HG03280 (cell line): ENCODE measurements around the gene KRTAP5-9.
"Not testable (repeated sequence)": the region's sequence is repeated elsewhere in the genome, so short reads cannot be mapped to it uniquely, and the experiment has no call there.

ENCODE experiments used
- ATAC-seq: cut with Tn5 transposase; IDR thresholded peaks from one replicate; pipeline ENCODE4 v1.9.1; 2021; ENCODE audit warnings: mild to moderate bottlenecking, moderate library complexity; ENCODE audit not compliant: unreplicated experiment

The KRTAP5-9 gene

GRCh38 chr11:71581826-71582225, 33.6 kb downstream of the KRTAP5-9 start:
- ATAC-seq: no peak

GRCh38 chr11:71582309-71582895, 34.2 kb downstream of the KRTAP5-9 start, which contains the start of gene KRTAP5-11:
KRTAP5-11 (minus strand) TSS chr11:71582875; CDS start chr11:71582837, 38 bp downstream.
- no peak for ATAC-seq

GRCh38 chr11:71582969-71583368, 34.7 kb downstream of the KRTAP5-9 start:
- ATAC-seq: not testable (repeated sequence)

GRCh38 chr11:71585673-71586072, 37.5 kb downstream of the KRTAP5-9 start:
- not testable (repeated sequence) for ATAC-seq

- ATAC-seq: not testable (repeated sequence)
These were observed 40.1 kb downstream of the KRTAP5-9 start for GRCh38 chr11:71588314-71588713.

- ATAC-seq: not testable (repeated sequence)
These were observed 40.8 kb downstream of the KRTAP5-9 start for GRCh38 chr11:71588822-71589545.

- not testable (repeated sequence) for ATAC-seq
These were observed 41.3 kb downstream of the KRTAP5-9 start for GRCh38 chr11:71589546-71589920.
